Ascending aorta (tissue), 2 donors: Measurements from ENCODE around the gene C11orf65. TPM values are rescaled to one million over a fixed set of nuclear protein-coding genes. Genes with fewer than 3 reads are reported as not detected.
A peak's percentile ranks its signal among the peaks of the same experiment; 100 is the strongest.
"Not testable (repeated sequence)": the region's sequence is repeated elsewhere in the genome, so short reads cannot be mapped to it uniquely, and the experiment has no call there.

Experiments
- DNase-seq, 2 donors: peaks; one replicate each; pipeline ENCODE4 v3.0.0-alpha.2; 2019; ENCODE audit warnings: low spot score in 2 of 2
- H3K27ac ChIP-seq, 2 donors: fragments of 200-600 bp; sonication (generic); one replicate each; pipeline ENCODE4 v1.5.1; 2016 to 2017; ENCODE audit warnings: mild to moderate bottlenecking in 1 of 2
- H3K27me3 ChIP-seq: fragments of 200-600 bp; sonication (generic); one replicate; pipeline ENCODE4 v1.5.1; 2017
- H3K36me3 ChIP-seq, 2 donors: fragments of 200-600 bp; sonication (generic); one replicate each; pipeline ENCODE4 v1.5.1; 2016
- H3K4me1 ChIP-seq, 2 donors: fragments of 200-600 bp; sonication (generic); one replicate each; pipeline ENCODE4 v1.5.1; 2016 to 2017; ENCODE audit warnings: mild to moderate bottlenecking in 1 of 2
- H3K4me3 ChIP-seq, 2 donors: fragments of 200-600 bp; sonication (generic); one replicate each; pipeline ENCODE4 v1.5.1; 2016 to 2017; ENCODE audit warnings: mild to moderate bottlenecking in 1 of 2
- H3K9me3 ChIP-seq, 2 donors: fragments of 200-600 bp; sonication (generic); one replicate each; pipeline ENCODE4 v1.5.1; 2016
- CTCF ChIP-seq, 3 experiments: fragments of 200-600 bp in 2 of 3; fragments of 450-650 bp in 1 of 3; sonication (generic) in 2 of 3; IDR thresholded peaks; one replicate each; pipeline ENCODE4 v1.5.1; 2016 to 2019; ENCODE audit warnings: antibody characterized with exemption in 3 of 3, mild to moderate bottlenecking in 1 of 3, moderate library complexity in 1 of 3
- intact Hi-C: fragments of 100-400 bp; cut with DNase I; formaldehyde crosslinking; loops from one replicate; pipeline ENCODE4 v1.15.1; 2023
- total RNA-seq: library from RNA; depleted of rRNA; stranded (reverse); fragments of >200 nt; gene quantifications from one replicate; pipeline ENCODE4 v1.1.0, GENCODE V29; 2016

The C11orf65 gene
- total RNA-seq, 1 donor from 2014 or later = not detected

- Histone ChIP-seq H3K4me3 (no peak overlapping the region), H3K4me1 (no peaks in the 10 kb centered on the region), H3K36me3 (no peaks in the 10 kb centered on the region), H3K27me3 (no peaks in the 10 kb centered on the region), H3K9me3 (no peaks in the 10 kb centered on the region), H3K27ac (no peak overlapping the region)
- intact Hi-C loops = no loop called here
- TF ChIP-seq CTCF (IDR thresholded peaks at IDR 0.05) = no peak
- DNase-seq = no peak
Observed at GRCh38 chr11:108432783-108433182, 34.5 kb downstream of the C11orf65 start.

- intact Hi-C loops = no loop called here
Observed at GRCh38 chr11:108431997-108432396, 35.3 kb downstream of the C11orf65 start.

GRCh38 chr11:108431370-108431769 is 36.0 kb downstream of the C11orf65 start:
- no peak for DNase-seq
- no peak overlapping the region for H3K27ac ChIP-seq
- no peaks in the 10 kb centered on the region for H3K27me3 ChIP-seq
- peaks cover 0 to 4% of the 10 kb centered on the region in 2 donors for H3K9me3 ChIP-seq
- no peaks in the 10 kb centered on the region for H3K36me3 ChIP-seq
- H3K4me3 ChIP-seq = no peak overlapping the region
- intact Hi-C loops = no loop called here
- TF ChIP-seq CTCF (IDR thresholded peaks at IDR 0.05) = no peak
- H3K4me1 ChIP-seq = no peaks in the 10 kb centered on the region

More at GRCh38 chr11:108431997-108432396, 35.3 kb downstream of the C11orf65 start:
- TF ChIP-seq CTCF (IDR thresholded peaks at IDR 0.05) = no peak
- no peaks in the 10 kb centered on the region for H3K36me3 ChIP-seq
- H3K27ac ChIP-seq = no peak overlapping the region
- no peaks in the 10 kb centered on the region for H3K27me3 ChIP-seq
- no peak overlapping the region for H3K4me3 ChIP-seq
- no peaks in the 10 kb centered on the region for H3K9me3 ChIP-seq
- H3K4me1 ChIP-seq = no peaks in the 10 kb centered on the region
- DNase-seq = no peak

GRCh38 chr11:108417551-108417950 is 49.8 kb downstream of the C11orf65 start:
- intact Hi-C loops, H3K27me3 ChIP-seq, H3K9me3 ChIP-seq, DNase-seq, H3K4me3 ChIP-seq, H3K27ac ChIP-seq, H3K36me3 ChIP-seq, H3K4me1 ChIP-seq: not testable (repeated sequence)
- TF ChIP-seq CTCF (IDR thresholded peaks at IDR 0.05) = peak in 1 of 3 experiments; percentile 9

GRCh38 chr11:108414958-108415357 is 52.4 kb downstream of the C11orf65 start:
- Histone ChIP-seq H3K27ac (no peak overlapping the region), H3K27me3 (no peaks in the 10 kb centered on the region), H3K9me3 (no peaks in the 10 kb centered on the region), H3K36me3 (no peaks in the 10 kb centered on the region), H3K4me3 (no peak overlapping the region), H3K4me1 (no peaks in the 10 kb centered on the region)
- intact Hi-C loops = no loop called here
- no peak for DNase-seq
- TF ChIP-seq CTCF (IDR thresholded peaks at IDR 0.05) = no peak

GRCh38 chr11:108405706-108406105 is 61.6 kb downstream of the C11orf65 start:
- TF ChIP-seq CTCF (IDR thresholded peaks at IDR 0.05) = no peak
- H3K4me3 ChIP-seq = no peak overlapping the region
- H3K9me3 ChIP-seq = no peaks in the 10 kb centered on the region
- no peaks in the 10 kb centered on the region for H3K27me3 ChIP-seq
- no peak for DNase-seq
- H3K27ac ChIP-seq = no peak overlapping the region
- no peaks in the 10 kb centered on the region for H3K4me1 ChIP-seq
- H3K36me3 ChIP-seq = no peaks in the 10 kb centered on the region
- intact Hi-C loops = no loop called here
